Right forelimb (tissue), 1 donor: ENCODE results near the gene GFM2.
"Not testable (repeated sequence)": the region's sequence is repeated elsewhere in the genome, so short reads cannot be mapped to it uniquely, and the experiment has no call there.

ENCODE experiments used
- DNase-seq: peaks from one replicate; pipeline ENCODE4 v3.0.0-alpha.2; 2018

GFM2 gene

GRCh38 chr5:74717596-74717995, 49.3 kb downstream of the GFM2 start:
- no peak for DNase-seq

DNA sequence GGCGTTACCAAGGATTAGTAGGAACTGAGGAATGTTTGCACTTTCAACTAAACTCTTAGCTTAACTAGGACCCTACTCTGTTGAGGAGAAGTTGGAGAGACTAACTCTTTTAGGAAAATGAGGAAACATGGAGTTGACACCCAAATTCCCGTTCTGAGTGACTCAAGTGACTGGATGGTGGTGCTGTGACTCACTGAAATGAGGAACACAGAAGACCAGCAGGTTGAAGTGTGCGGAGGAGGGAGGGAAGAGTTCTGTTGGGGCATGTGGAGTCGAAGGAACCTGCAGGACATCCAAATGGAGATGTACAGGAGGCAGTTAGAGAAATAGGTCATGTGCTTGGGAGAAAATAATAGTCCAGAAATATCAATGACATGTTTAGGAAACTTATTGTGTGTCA, 73.7 kb downstream of the GFM2 start:
- DNase-seq: no peak

DNA sequence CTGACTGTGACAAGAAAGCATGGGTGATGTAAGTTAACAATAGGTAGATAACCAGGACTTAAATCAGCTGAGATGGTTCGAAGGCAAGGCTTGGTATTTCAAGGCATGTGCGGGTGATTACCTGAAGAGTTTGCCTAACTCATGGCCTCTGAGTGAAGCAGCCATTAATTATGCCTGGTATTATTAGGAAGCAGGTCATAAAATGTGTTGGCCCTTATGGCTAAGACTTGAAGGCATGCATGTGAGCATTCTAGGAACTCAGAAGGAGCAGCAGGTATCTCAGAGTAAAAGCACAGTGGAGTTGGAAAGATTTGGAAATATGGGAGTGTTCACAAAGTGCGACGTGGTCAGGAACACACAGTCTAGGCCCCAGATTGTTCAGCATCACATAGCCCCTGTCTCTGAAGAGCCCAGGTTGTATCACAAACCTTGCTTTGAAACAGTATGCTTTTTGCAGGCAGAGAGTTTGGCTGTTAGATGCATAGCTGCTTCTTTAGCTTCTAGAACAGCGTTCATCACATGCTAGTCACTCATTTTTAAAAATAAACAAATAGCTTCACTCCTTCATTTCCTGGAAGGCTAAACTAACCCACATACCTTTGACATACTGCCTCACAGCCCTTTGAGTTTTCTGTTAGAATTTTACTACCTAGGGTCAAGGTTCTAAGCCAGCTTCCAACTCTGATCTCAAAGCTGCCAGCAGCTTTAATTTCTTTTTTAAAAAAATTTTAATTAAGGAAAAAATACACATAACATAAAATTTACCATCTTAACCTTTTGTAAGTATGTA, 79.8 kb downstream of the GFM2 start:
- no peak for DNase-seq

GRCh38 chr5:74685979-74686631, 80.8 kb downstream of the GFM2 start:
- no peak for DNase-seq

DNA sequence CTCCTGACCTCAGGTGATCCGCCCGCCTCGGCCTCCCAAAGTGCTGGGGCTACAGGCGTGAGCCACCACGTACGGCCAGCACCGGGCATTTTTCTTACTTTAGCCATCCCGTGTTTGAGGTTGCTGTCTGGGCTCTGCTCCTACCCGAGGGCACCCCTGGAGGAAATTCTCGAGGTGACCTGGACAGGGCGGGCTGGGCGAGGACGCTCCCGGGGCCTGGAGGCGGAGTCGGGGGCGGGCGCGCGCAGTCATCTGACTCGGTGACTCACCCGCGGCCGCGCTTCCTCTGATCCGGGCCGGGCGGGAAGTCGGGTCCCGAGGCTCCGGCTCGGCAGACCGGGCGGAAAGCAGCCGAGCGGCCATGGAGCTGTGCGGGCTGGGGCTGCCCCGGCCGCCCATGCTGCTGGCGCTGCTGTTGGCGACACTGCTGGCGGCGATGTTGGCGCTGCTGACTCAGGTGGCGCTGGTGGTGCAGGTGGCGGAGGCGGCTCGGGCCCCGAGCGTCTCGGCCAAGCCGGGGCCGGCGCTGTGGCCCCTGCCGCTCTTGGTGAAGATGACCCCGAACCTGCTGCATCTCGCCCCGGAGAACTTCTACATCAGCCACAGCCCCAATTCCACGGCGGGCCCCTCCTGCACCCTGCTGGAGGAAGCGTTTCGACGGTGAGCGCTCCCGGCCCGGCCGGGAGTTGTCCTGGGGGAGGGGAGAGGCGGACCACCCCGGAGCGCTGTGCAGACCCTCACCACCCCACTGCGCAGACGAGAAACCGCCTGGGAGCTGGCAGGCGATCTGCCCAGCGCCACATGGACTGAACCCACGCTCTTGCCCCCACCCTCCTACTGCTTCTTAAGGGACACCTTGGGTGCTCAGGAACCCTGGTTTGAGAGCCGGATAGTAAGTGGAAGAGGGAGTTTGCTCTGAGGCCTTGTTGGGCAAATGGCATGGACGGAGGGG, 81.7 kb downstream of the GFM2 start, which contains the start of gene HEXB:
Gene HEXB (plus strand): TSS at position 334 of the 952 bp plus-strand sequence. CDS start 28 bp downstream, at position 362.
- peak; percentile 86 for DNase-seq

DNA sequence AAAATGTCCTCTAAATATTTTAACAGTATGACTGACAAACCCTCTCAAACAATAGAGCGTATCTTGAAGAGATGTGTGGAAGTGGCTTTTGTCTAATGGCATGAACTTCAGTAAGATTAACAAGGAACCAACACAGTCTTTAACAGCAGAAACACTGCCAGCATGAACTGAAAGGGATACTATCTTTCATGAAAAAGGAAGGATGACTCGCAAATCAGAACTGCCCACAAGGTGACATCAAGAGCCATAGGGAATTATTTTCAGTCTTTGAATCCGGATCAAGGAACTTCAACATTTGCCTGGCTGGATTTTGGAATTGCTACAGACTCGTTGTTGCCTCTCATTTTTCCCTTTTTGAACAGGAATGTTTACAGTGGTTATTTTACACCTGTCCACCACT, 87.0 kb downstream of the GFM2 start:
- no peak for DNase-seq

DNA sequence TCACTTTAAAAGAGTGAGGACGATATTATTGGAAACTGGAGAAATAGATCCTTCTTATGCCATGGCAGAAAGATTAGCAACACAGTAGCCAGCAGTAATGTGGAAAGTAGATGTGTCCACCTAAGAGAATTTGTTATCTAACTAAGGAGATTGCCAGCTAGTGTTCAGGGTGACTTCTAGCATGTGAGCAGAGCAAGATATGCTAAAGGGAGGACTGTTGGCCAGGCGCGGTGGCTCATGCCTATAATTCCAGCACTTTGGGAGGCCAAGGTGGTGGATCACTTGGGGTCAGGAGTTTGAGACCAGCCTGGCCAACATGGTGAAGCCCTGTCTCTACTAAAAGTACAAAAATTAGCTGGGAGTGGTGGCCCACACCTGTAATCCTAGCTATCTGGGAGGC, 87.6 kb downstream of the GFM2 start:
- not testable (repeated sequence) for DNase-seq

DNA sequence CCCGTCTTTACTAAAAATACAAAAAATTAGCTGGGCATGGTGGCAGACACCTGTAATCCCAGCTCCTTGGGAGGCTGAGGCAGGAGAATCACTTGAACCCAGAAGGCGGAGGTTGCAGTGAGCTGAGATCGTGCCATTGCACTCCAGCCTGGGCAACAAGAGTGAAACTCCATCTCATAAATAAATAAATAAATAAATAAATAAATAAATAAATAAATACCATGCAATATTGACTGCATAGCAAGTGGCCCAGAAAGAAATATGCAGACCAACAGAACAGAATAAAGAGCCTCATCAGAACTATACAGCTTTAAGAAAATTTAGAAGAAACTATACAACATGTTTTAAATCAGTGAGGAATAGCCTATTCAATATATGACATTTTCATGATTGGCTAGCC, 88.8 kb downstream of the GFM2 start:
- not testable (repeated sequence) for DNase-seq

GRCh38 chr5:74676466-74676865, 90.5 kb downstream of the GFM2 start:
- DNase-seq: not testable (repeated sequence)

- no peak for DNase-seq
Observed at GRCh38 chr5:74673011-74673790, 93.7 kb downstream of the GFM2 start.

- no peak for DNase-seq
Observed at GRCh38 chr5:74672215-74672877, 94.6 kb downstream of the GFM2 start.
